ENCODE results near the gene B3GALT2.
"Not testable (repeated sequence)": the region's sequence is repeated elsewhere in the genome, so short reads cannot be mapped to it uniquely, and the experiment has no call there.

B3GALT2 gene, protein sequence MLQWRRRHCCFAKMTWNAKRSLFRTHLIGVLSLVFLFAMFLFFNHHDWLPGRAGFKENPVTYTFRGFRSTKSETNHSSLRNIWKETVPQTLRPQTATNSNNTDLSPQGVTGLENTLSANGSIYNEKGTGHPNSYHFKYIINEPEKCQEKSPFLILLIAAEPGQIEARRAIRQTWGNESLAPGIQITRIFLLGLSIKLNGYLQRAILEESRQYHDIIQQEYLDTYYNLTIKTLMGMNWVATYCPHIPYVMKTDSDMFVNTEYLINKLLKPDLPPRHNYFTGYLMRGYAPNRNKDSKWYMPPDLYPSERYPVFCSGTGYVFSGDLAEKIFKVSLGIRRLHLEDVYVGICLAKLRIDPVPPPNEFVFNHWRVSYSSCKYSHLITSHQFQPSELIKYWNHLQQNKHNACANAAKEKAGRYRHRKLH

DNA sequence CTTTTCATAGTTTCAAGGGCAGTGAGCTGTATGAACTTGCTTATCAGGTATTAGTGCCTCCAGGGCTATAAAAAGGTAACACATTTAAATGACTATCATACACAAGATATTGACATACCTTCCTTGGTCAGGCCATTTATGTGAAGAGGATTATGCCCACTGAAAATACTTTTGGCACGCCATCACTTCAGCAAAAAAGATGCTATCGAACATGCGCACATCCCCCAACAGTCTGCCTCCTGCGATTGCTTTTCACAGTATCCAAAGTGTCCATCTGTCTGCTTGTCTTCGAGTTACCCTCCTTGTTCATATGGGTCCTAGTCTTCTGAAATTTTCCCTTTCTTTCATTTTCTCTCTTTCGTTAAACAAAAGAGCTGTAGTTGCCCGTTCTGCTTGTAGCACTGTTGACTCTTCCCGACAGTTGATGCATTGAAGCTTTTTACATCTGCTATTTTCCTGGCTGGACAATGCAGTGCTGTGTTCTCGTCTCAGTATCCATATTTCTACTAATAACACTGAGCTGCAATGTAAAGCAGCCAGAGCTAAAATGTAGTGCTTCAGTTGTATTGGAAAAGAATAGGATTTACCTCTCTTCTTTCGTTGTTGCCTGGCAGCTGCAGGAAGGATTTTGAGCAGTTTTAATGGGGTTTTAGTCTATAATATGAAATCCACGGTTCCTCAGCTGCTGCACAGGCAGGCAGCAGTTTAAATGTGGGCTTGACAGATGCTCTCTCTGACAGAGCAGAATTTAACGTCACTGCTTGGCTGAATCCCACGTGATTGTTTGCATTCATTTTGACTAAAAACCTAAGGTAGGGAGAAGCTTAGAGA, at the start of gene B3GALT2:
B3GALT2 (minus strand) TSS at position 713 of the 831 bp plus-strand sequence. CDS start 5,051 bp downstream, outside the sequence.
- Histone ChIP-seq H3K27ac (peak within 1 kb of the TSS; percentile 23), H3K4me3 (ENCODE audit: low read depth, low read length) (peak within 1 kb of the TSS; percentile 40), H3K36me3 (replicated peaks) (no peaks in the 10 kb centered on the region), H3K27me3 (replicated peaks) (no peaks in the 10 kb centered on the region)
- in situ Hi-C loops (cut with HindIII; ENCODE audit: low pct_ligation_motif_present, low sequenced_read_pairs): no loop called here
- peak; percentile 48 for DNase-seq
- TF ChIP-seq, protein P1, sequence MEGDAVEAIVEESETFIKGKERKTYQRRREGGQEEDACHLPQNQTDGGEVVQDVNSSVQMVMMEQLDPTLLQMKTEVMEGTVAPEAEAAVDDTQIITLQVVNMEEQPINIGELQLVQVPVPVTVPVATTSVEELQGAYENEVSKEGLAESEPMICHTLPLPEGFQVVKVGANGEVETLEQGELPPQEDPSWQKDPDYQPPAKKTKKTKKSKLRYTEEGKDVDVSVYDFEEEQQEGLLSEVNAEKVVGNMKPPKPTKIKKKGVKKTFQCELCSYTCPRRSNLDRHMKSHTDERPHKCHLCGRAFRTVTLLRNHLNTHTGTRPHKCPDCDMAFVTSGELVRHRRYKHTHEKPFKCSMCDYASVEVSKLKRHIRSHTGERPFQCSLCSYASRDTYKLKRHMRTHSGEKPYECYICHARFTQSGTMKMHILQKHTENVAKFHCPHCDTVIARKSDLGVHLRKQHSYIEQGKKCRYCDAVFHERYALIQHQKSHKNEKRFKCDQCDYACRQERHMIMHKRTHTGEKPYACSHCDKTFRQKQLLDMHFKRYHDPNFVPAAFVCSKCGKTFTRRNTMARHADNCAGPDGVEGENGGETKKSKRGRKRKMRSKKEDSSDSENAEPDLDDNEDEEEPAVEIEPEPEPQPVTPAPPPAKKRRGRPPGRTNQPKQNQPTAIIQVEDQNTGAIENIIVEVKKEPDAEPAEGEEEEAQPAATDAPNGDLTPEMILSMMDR (IDR thresholded peaks at IDR 0.05; ENCODE audit: low read depth, low read length, missing control alignments): no peak

DNA sequence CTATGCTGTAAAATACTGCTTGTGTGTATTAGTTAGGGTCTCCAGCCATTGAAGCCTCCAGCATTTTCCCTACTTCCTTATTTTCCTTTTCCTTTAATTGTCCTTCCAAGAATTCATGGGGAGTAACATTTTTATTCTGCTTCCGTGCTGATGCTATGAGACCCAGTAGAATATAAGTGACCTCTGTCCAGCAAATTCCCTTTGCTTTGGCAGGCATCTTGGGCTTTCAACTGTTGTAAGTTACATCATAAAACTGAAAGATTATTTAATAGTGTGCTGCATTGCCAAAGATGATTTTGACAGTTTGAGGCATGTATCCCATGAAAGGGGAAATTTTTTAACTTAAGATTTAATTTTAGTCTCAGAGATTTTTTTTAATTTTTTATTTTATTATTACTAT, 48.1 kb upstream of the B3GALT2 start:
- TF ChIP-seq, protein P1 (IDR thresholded peaks at IDR 0.05; ENCODE audit: low read depth, low read length, missing control alignments): no peak
- H3K4me3 ChIP-seq (ENCODE audit: low read depth, low read length): no peak overlapping the region
- in situ Hi-C loops (cut with HindIII; ENCODE audit: low pct_ligation_motif_present, low sequenced_read_pairs): no loop called here
- H3K27ac ChIP-seq: no peak overlapping the region
- peaks cover 16% of the 10 kb centered on the region for H3K36me3 ChIP-seq (replicated peaks)
- no peak for DNase-seq
- no peaks in the 10 kb centered on the region for H3K27me3 ChIP-seq (replicated peaks)

DNA sequence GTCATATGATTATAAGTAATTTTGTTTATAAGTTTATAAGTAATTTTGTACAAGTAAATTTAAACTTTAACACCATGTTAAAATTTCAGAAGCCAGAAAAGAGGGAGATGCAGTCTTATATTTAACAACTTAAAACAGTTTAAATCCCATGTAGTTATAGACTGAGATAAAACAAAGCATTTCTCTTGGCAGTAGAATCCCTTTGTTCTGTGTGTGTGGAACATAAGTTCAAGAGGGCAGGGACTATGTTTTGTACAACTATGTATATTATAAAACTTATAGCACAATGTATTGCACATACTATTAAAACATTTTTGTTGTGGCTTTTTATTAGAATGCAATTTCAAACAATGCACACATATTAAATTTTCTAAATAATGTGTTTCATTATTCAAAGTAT, 44.7 kb upstream of the B3GALT2 start:
- H3K36me3 ChIP-seq (replicated peaks); in situ Hi-C loops (cut with HindIII; ENCODE audit: low pct_ligation_motif_present, low sequenced_read_pairs); H3K4me3 ChIP-seq (ENCODE audit: low read depth, low read length); H3K27me3 ChIP-seq (replicated peaks); H3K27ac ChIP-seq; DNase-seq: not testable (repeated sequence)

DNA sequence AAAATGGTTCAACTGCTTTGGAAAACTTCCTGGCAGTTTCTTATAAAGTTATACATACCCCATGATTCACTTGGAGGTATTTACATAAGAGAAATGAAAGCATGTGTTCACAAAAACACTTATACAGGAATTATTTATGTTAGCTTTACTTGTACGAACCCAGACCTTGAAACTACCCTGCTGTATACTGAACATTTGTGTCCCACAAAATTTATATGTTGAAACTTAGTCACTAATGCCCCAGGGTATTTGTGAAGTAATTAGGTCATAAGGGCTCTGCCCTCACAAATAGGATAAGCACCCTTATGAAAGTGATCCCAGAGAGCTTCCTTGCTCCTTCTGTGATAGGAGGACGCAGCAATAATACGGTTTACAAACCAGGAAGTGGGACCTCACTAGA, 42.7 kb upstream of the B3GALT2 start:
- peak; percentile 3 for DNase-seq

DNA sequence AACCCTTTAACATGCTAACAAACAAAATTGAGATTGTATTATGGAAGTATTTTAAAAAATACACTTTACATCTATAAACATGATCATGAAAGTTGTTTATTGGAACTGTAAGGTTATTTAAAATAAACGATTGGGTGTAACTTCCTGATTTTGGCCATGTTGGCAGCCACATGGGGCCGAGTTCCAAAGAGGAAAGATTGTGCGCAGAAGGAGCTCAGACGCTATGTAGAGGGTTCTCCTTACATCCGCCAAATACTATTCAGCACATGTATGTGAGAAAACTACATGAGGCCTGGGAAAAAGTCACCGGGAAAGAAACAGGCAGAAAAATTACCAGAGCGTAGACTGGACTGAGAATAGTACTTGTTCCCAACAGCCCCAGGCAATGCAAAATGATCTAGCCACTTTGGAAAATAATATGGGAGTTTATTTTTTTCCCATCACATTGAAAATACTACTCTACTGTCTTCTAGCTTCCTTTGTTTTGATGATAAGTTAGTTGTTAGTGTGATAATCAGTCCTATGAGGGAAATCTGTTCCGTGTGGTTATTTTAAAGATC, 35.7 kb upstream of the B3GALT2 start:
- DNase-seq: no peak
- Histone ChIP-seq H3K36me3 (replicated peaks) (peaks cover 7% of the 10 kb centered on the region), H3K4me3 (ENCODE audit: low read depth, low read length) (no peak overlapping the region), H3K27ac (no peak overlapping the region), H3K27me3 (replicated peaks) (no peaks in the 10 kb centered on the region)
- in situ Hi-C loops (cut with HindIII; ENCODE audit: low pct_ligation_motif_present, low sequenced_read_pairs): no loop called here
- TF ChIP-seq, protein P1 (IDR thresholded peaks at IDR 0.05; ENCODE audit: low read depth, low read length, missing control alignments): no peak

More for the DNA sequence above, 42.7 kb upstream of the B3GALT2 start:
- H3K36me3 ChIP-seq (replicated peaks): no peaks in the 10 kb centered on the region
- in situ Hi-C loops (cut with HindIII; ENCODE audit: low pct_ligation_motif_present, low sequenced_read_pairs): no loop called here
- H3K27ac ChIP-seq: no peak overlapping the region
- TF ChIP-seq, protein P1 (IDR thresholded peaks at IDR 0.05; ENCODE audit: low read depth, low read length, missing control alignments): no peak
- H3K27me3 ChIP-seq (replicated peaks): no peaks in the 10 kb centered on the region
- no peak overlapping the region for H3K4me3 ChIP-seq (ENCODE audit: low read depth, low read length)

DNA sequence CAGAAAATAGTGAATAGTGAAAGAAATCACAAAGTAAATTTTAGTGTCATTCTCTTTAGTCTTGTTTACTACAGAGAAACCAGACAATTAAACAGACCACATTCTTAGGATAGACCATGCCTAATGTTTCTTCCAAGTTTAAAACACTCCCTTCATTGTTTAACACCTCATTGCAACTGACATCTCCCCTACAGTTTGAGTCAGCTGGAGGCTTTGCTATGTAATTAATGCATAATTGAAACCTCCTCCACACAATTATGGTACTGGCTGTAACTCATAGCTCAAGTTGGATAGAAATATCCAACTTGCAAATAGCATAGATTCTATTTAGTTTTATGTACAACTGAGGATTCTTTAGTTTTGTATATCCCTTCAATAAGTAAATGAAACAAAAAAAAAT, 35.2 kb upstream of the B3GALT2 start:
- Histone ChIP-seq H3K27me3 (replicated peaks) (no peaks in the 10 kb centered on the region), H3K36me3 (replicated peaks) (peaks cover 11% of the 10 kb centered on the region), H3K4me3 (ENCODE audit: low read depth, low read length) (no peak overlapping the region), H3K27ac (no peak overlapping the region)
- in situ Hi-C loops (cut with HindIII; ENCODE audit: low pct_ligation_motif_present, low sequenced_read_pairs): no loop called here
- DNase-seq: no peak
- TF ChIP-seq, protein P1 (IDR thresholded peaks at IDR 0.05; ENCODE audit: low read depth, low read length, missing control alignments): no peak
